Activated CD4-positive, alpha-beta T cell treated with anti-CD3 and anti-CD28 coated beads, Interleukin-2, Interleukin-4, amounts not matched to agents 100 ng/mL and 50 ng/mL, durations not matched to agents 16 hours and 8 hours (primary cell): ENCODE measurements around the gene ZBTB5.
A peak's percentile ranks its signal among the peaks of the same experiment; 100 is the strongest.
"Not testable (repeated sequence)": the region's sequence is repeated elsewhere in the genome, so short reads cannot be mapped to it uniquely, and the experiment has no call there.

Source experiments
- DNase-seq: peaks from one replicate; pipeline ENCODE4 v3.0.0-alpha.2; 2020; ENCODE audit warnings: low spot score

Gene ZBTB5

DNA sequence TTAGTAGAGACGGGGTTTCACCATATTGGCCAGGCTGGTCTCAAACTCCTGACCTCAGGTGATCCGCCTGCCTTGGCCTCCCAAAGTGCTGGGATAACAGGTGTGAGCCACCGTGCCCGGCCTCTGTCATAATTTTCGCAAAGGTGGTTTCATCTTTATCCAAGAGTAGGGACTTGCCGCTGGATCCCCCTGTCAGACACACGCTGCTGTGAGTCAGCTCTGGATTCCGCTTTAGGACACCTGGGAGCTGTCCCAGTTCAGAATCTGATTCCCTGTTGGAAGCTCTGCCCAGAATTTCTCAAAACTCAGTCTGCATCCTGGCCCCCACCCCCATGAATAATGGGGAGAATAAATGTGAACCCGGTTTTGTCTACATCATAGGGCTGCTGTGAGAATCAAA lies 60.7 kb downstream of the ZBTB5 start:
- no peak for DNase-seq

DNA sequence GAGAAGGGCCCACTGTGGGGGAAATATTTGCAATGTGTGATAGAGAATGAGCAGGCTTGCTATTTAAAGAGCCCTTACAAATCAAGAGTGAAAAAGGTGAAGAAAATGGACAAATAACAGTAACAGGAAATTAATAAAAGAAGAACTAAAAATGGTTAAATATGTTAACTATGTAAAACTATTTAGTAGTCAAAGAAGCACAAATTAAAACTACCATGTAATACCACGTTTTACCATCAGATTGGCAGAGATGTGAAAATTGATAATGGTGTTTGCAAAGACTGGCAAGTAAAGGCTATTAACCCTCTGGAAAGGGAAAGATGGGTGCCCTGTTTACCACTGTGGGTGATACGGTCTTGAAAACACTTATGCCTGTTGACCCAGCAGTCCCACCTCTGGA lies 65.9 kb downstream of the ZBTB5 start:
- no peak for DNase-seq

DNA sequence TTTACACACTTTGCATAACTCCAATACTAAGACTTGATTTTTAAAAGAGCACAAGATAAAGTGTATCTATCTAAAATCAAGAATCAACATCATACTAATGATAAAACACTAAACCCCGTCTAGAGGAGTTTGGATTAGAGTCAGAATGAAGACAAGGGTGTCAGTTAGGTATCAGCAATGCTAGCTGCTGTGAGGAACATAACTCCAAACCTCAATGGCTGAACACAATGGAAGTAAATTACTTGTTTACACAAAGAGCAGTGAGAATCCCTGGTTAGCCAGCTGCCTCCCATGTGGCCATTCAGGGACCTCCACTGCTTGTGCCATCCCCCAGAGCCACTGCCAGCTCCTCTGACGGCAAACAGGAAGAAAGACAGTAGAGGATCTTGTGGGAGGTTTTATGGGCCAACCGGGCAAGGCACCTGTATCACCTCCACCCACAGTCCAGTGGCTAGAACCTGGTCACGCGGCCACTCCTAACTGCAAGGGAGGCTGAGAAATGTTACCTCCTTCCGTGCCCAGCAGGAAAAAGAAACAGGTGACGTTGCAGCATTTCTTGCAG lies 66.7 kb downstream of the ZBTB5 start:
- no peak for DNase-seq

DNA sequence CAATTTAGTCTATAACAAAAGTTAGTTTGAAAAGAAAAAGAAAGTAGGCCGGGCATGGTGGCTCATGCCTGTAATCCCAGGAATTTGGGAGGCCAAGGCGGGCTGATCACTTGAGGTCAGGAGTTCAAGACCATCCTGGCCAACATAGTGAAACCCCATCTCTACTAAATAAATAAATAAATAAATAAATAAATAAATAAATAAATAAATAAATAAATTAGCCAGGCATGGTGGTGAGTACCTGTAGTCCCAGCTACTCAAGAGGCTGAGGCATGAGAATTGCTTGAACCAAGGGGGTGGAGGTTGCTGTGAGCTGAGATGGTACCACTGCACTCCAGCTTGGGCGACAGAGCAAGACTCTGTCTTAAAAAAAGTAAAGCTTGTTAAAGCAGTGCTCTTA lies 67.3 kb downstream of the ZBTB5 start:
- DNase-seq: not testable (repeated sequence)

DNA sequence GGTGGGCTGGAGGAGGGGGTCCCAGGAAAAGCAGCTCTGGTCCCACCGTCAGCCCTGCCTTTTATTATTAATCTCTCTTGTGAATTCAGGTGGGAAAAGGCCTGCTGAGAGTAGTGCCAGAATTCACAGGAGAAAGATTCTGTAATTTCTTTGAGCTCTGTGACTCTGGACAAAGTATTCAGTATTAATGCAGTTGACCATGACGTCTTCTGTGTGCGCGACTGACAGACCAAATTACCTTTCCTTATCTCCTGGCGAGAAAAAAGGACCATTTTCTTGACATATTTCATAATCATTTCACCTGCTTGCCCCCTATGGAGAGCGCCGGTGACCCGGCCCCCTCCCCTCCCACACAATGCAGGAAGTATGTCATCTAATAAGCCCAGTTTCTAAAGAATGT lies 69.6 kb downstream of the ZBTB5 start:
- no peak for DNase-seq

DNA sequence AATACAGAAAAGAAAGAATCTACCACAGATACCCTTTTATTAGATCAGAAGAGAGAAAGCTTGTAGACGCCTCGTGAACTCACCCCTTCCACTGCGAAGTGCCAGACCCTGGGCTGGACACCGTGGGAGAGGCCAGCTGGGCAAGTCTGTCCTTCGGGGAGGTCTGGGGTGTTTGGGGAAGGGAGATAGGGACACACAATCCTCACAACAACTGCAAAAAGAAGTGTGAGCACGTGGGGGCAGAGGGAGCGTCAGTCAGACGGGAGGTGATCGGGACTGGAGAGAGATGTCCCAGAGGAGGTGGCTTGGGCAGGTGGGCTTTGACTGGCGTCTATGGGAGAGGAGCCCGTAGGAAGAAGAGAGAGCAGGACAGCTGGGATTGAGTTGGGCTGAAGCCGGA lies 70.0 kb downstream of the ZBTB5 start:
- DNase-seq: no peak

DNA sequence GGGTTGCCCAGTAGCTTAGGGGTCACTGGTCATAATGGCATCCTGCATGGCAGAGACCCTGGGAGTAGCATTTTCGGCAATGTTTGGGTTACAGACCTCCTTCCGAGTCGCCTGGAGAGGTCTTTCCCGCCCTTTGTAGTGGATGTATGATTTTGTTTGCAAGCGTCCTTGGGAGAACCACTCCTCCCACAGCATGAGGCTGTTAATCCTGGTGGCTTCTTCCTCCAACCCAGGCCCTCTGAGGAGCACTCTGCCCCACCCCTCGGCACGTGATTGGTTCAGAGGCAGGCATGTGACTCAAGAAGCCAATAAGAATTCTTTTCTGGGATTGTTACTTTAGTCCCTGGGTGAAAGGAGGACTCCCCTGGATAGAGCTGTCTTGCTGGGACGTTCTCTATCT lies 73.0 kb downstream of the ZBTB5 start:
- DNase-seq: no peak

DNA sequence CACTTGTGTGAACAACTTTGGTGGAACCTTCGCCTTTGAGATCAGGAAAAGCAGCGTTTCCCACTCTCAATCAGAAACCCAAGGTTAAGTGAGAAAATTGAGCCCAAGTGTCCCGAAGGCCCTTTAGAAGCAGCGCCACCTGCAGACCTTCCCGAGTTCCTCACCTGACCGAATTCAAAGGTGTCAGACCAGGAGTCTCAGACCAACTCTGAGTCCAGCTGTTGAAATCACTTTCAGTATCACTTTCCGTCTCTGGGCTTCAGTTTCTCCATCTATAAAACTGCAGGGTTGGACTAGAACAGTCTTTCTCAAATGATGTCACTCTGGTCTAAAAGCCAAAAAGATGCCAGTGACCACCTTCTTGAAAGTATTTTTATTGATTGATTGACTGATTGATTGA lies 74.5 kb downstream of the ZBTB5 start:
- peak; percentile 20 for DNase-seq
